CD4-positive, alpha-beta T cell treated with Interleukin-4 for 1 hour (primary cell): Measurements from ENCODE around the gene SNCAIP.

ENCODE experiments used
- DNase-seq, 2 donors: peaks; one replicate each; pipeline ENCODE4 v3.0.0-alpha.2; 2020 to 2022

The SNCAIP gene

DNA sequence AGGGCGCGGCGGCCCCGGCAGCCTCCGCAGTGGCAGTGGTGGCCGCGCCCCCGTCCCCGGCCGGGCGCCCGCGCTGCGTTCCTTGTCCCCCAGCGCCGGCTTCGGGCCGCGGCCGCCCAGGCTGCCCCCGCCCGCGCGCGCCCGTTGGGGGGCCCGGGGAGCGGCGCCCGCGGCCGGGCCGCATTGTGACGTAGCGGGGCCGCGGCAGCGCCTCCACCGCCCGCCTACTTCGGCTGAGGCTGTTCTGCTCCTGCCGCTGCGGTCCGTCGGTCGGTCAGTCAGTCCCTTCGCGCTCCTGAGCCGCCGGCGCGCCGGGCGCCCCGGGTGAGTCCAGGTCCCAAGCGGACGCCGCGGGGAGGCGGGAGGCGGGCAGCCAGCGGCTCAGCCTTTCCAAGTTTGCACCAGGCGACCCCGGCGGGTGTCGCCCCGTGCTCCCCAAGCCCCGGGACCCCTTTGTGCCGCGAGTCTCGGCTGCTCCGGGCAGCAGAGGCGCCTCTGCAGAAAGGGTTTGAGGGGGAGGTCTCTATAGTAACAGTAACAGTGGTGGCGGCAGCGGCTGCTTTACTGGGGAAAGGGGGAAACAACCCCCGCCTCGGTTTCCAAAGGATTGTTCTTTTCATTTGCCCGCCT lies at the start of gene SNCAIP:
SNCAIP (plus strand) TSS at position 277 of the 630 bp plus-strand sequence. CDS start 78,898 bp downstream, outside the sequence.
- no peak for DNase-seq

DNA sequence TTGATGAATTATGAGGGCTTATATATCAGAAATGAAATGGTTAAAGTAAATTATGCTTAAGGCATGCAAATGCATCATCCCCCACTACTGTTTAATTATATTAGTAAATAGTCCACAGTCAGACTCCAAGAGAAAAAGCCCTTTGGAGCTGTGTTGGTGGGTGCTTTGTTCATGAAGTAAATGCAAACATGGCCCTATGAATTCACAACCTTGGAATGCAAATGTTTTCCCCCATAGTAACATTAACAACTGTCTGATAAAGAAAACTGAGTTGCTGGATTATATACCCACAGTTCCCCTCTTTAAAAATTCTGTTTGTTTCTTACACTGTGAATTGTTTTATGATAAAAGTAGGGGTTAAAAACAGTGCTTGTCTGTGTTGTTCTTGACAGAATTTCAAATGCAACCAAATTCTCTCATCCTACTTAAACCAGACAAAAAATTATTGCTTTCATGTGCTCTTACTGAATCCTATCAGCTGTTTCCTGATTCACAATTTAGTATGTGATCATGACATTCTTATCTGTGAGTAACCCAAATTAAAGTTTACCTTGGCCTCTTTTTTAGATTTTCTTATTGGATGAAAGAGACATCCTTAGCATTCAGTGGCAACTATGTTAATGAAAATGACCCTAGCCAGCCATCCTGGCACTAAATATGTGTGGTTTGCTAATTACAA lies 48.5 kb upstream of the SNCAIP start:
- no peak for DNase-seq

- no peak for DNase-seq
Observed at GRCh38 chr5:122264610-122265009, 47.4 kb upstream of the SNCAIP start.

DNA sequence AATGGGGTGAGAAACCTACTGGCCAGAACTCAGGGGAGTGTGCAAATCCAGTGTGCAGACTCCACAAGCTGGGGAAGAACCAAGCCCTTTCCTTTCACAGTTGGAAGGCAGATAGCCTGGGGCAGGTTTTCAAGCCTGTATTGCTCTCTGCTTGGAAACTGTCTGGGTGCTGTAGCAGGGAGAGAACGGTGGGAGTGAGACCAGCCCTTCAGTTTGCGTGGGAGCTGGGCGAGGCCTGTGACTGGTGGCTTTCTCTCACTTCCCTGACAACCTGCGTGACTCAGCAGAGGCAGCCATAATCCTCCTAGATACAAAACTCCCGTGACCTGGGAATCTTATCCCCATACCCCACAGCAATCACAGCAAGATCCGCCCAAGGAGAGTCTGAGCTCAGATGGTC lies 44.9 kb upstream of the SNCAIP start:
- no peak for DNase-seq

DNA sequence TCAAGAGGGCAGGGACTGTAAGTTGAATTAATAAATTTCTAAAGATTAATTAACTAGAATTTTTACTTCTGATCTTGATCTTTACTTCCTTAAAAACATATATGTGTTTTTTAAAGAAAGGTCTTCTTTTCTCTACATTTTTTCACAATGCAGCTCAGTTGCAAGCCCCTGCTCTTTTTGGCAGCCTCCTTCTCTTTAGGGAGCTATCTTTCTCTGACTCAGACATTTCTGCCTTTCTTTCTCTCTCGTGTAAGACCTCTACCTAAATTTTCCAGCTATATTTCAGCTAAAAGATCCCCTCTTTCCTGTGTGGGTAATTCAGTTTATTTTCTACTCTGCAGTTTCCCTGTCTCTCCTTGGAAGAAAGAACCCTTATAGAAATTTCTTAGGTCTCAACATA lies 38.3 kb upstream of the SNCAIP start:
- DNase-seq: no peak

DNA sequence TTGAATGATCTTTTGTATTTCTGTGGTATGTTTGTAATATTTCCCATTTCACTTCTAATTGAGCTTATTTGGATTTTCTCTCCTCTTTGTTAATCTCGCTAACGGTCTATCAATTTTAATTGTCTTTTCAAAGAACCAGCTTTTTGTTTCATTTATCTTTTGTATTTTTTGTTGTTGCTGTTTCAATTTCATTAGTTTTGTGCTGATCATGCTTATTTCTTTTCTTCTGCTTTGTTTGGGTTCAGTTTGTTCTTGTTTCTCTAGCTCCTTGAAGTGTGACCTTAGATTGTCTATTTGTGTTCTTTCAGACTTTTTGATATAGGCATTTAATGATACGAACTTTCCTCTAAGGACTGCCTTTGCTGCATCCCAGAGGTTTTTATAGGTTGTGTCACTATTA lies 28.4 kb upstream of the SNCAIP start:
- DNase-seq: no peak

DNA sequence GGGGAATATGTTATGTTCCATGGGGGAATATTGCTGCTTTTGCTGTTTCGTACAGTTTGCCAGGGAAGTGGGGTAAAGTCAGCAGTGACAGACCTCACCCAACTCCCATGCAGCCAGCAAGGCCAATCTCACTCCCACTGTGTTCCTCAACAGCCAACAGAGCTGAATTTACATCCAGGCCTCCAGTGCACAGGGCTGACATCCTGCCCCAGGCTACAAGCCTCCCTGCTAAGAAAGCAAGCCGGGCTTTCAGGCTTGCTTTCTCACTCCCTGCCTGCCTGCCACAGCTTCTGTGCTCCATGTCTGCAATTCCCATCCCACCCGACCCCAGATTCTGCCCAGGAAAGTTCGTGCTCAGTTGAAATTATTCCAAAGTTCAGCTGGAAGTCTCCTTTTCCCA lies 25.5 kb upstream of the SNCAIP start:
- DNase-seq: no peak

GRCh38 chr5:122287101-122287500 lies 24.9 kb upstream of the SNCAIP start:
- DNase-seq: no peak

- no peak for DNase-seq
Observed at GRCh38 chr5:122291000-122291901, 20.8 kb upstream of the SNCAIP start.

DNA sequence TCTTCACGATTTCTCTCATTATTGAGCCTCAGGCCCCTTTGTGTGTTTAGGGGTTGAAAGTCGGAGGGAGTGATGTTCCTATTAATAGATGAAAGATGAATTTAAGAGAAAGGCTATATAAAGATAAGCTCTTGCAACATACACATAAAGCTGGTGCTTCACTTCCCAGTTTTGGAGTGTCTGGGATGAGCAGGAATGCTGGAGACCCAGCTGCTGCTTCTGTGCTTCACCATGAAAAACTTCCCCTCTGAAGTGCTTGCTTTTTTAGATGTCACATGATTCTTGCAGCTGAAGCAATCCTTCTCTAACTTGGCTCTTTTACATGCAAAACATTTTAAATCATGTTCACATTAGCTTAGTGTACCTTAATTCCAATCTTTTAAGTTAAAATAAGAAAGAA lies 19.7 kb upstream of the SNCAIP start:
- DNase-seq: no peak

- DNase-seq: no peak
Observed at GRCh38 chr5:122295138-122295537, 16.9 kb upstream of the SNCAIP start.

GRCh38 chr5:122296871-122297270 lies 15.2 kb upstream of the SNCAIP start:
- no peak for DNase-seq

- no peak for DNase-seq
Observed at GRCh38 chr5:122297587-122298298, 14.3 kb upstream of the SNCAIP start.

GRCh38 chr5:122300374-122300773 lies 11.7 kb upstream of the SNCAIP start:
- no peak for DNase-seq

- DNase-seq: no peak
Observed at GRCh38 chr5:122301016-122301415, 11.0 kb upstream of the SNCAIP start.

- DNase-seq: no peak
Observed at GRCh38 chr5:122304471-122305215, 7.4 kb upstream of the SNCAIP start.

- DNase-seq: no peak
Observed at GRCh38 chr5:122306461-122306860, 5.6 kb upstream of the SNCAIP start.

GRCh38 chr5:122310889-122311288 lies 1.1 kb upstream of the SNCAIP start:
- no peak for DNase-seq

- DNase-seq: no peak
Observed at GRCh38 chr5:122311497-122311960, 508 bp upstream of the SNCAIP start.

DNA sequence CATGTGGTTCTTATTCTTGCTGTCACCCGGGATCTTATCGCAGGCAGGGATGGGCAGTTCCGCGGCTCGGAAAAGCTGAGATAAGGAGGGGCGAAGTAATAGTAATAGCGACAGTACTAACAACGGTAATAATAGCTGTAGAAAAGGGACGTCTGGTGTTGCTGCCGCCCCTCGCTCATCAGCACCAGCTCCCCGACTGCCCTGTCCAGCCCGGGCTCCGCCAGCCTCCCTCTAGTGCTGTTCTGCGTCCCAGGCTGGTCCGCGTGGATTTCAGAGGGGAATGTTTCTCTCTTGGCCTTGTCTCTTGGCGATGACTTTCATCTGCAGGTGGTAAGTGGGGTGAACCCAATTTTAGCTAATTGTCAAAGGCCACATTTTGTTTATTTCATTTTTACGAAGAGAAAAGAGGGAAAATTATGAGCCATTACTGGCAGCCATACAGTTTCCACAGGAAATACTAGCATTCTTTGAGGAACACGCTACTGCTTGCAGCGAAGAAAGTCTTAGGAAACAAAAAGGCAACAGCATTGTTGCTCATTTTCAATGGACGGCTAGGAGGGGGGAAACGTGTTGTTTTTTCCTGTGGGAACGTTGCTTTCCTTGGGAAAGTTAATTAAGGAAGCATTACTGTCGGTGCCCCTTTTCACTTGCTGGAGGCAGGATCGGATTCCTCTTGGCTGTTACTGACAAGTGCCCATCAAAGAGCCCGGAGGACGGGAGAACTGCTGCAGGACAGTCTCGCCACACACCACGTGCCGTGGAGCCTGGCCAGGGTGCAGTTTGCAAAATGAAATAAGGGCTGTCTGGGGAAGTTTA lies 762 bp downstream of the SNCAIP start:
- DNase-seq: no peak

- DNase-seq: no peak
Observed at GRCh38 chr5:122314036-122314435, 2.0 kb downstream of the SNCAIP start.
